Caco-2 (cell line): ENCODE measurements around the gene SFXN3. TPM values are rescaled to one million over a fixed set of nuclear protein-coding genes. Genes with fewer than 3 reads are reported as not detected.

ENCODE experiments used
- BruUV-seq: library from RNA; stranded (reverse); fragments of 400-500 nt; replicated peaks from 2 replicates; lab custom pipeline; 2021; lab: Mats Ljungman, UMichigan
- CTCF ChIA-PET: fragments of 300-600 bp; sonication (Branson Sonifier 250); formaldehyde crosslinking; loops from one replicate; lab custom pipeline; 2022; ENCODE audit warnings: antibody characterized with exemption; lab: Charles Lee
- POLR2A ChIA-PET: fragments of 300-600 bp; sonication (Branson Sonifier 250); formaldehyde crosslinking; loops from one replicate; lab custom pipeline; 2022; ENCODE audit warnings: antibody characterized with exemption; lab: Charles Lee
- DNase-seq, 2 experiments: peaks; one replicate each; pipeline versions ENCODE4 v3.0.0 to v3.0.0-alpha.2; 2020 to 2022
- H3K27me3 ChIP-seq: replicated peaks from 2 replicates; pipeline ENCODE4 v1.6.0; 2011; ENCODE audit warnings: low read length; ENCODE audit not compliant: control insufficient read depth, insufficient read depth
- H3K36me3 ChIP-seq: 2 replicates; pipeline ENCODE4 v1.5.1; 2011; ENCODE audit warnings: low read length; ENCODE audit not compliant: control insufficient read depth, insufficient read depth
- H3K4me1 ChIP-seq: fragments of 250-450 bp; sonication (Bioruptor Pico); 2 replicates; pipeline ENCODE4 v1.5.1; 2020; ENCODE audit warnings: mild to moderate bottlenecking
- H3K4me3 ChIP-seq: 2 replicates; pipeline ENCODE4 v1.5.1; 2011; ENCODE audit warnings: low read depth, mild to moderate bottlenecking, control low read depth, low read length
- H3K9me3 ChIP-seq: fragments of 250-450 bp; sonication (Bioruptor Pico); 2 replicates; pipeline ENCODE4 v1.5.1; 2020; ENCODE audit warnings: mild to moderate bottlenecking, moderate library complexity
- H3K27ac Mint-ChIP-seq: one replicate; pipeline ENCODE4 v1.8.0; 2022; ENCODE audit warnings: mixed read lengths; ENCODE audit not compliant: unreplicated experiment
- H3K27me3 Mint-ChIP-seq: one replicate; pipeline ENCODE4 v1.8.0; 2022; ENCODE audit warnings: mixed read lengths; ENCODE audit not compliant: insufficient read depth, unreplicated experiment
- H3K36me3 Mint-ChIP-seq: one replicate; pipeline ENCODE4 v1.8.0; 2022; ENCODE audit warnings: mild to moderate bottlenecking, mixed read lengths; ENCODE audit not compliant: insufficient read depth, unreplicated experiment
- H3K4me1 Mint-ChIP-seq: one replicate; pipeline ENCODE4 v1.8.0; 2022; ENCODE audit warnings: low read depth, mixed read lengths; ENCODE audit not compliant: unreplicated experiment
- H3K4me3 Mint-ChIP-seq: one replicate; pipeline ENCODE4 v1.8.0; 2022; ENCODE audit warnings: mild to moderate bottlenecking, moderate library complexity, mixed read lengths; ENCODE audit not compliant: unreplicated experiment
- H3K9me3 Mint-ChIP-seq: one replicate; pipeline ENCODE4 v1.8.0; 2022; ENCODE audit warnings: mixed read lengths; ENCODE audit not compliant: unreplicated experiment
- intact Hi-C: fragments of 100-400 bp; cut with micrococcal nuclease; formaldehyde crosslinking; loops from one replicate; pipeline ENCODE4 v1.10.0; 2022; ENCODE audit not compliant: unreplicated experiment
- total RNA-seq: library from RNA; stranded (reverse); gene quantifications from 2 replicates; pipeline ENCODE4 v1.2.3, GENCODE V29; 2022
- TF ChIP-seq, protein P1 (sequence below), 2 experiments: fragments of 200-600 bp in 1 of 2; IDR thresholded peaks; 1 replicate in 1 of 2; 2 replicates in 1 of 2; pipeline versions ENCODE4 v1.5.1 to v1.8.0; 2011 to 2022; ENCODE audit warnings: antibody characterized with exemption in 1 of 2, control low read depth in 1 of 2, inconsistent platforms in 1 of 2, low read depth in 1 of 2, low read length in 1 of 2, mild to moderate bottlenecking in 1 of 2, moderate library complexity in 1 of 2; ENCODE audit not compliant: insufficient read depth in 1 of 2, severe bottlenecking in 1 of 2, unreplicated experiment in 1 of 2

Gene SFXN3
- total RNA-seq, 1 experiment from 2014 or later: 23.4 TPM

DNA sequence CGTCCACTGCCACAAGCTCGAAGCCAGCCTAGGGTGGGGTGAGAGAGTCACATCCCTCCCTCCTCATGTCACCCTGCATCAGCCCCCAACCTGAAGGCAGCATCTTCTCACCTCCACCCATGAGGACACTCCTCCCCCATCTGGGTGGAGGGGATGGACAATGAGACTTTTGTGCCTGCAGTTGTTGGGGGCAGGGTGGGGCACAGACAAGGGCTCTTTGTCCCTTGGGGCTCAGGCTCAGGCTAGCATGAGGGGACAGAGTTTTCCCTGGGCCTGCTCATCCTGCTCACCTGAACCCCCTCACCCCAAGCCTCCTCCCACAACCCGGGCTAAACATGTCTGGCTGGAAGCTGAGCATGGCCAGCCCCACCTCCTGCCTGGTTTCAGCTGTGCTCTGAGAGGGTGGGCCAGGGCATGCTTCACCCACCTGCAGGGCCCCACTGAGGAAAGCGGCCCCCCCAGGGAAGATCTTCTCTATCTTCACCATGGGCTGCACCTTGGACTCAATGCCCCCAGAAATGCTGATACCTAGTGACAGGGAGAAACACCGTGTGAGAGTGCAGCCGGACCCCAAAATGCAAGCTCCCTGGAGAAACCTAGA lies 22.1 kb upstream of the SFXN3 start:
- no peak for DNase-seq
- Mint-ChIP-seq H3K4me3 (no peak overlapping the region), H3K4me1 (peaks cover 9% of the 10 kb centered on the region), H3K9me3 (no peaks in the 10 kb centered on the region), H3K27ac (no peak overlapping the region), H3K27me3 (no peaks in the 10 kb centered on the region), H3K36me3 (peaks cover 6% of the 10 kb centered on the region)
- BruUV-seq: no TSS peak
- TF ChIP-seq, protein P1, sequence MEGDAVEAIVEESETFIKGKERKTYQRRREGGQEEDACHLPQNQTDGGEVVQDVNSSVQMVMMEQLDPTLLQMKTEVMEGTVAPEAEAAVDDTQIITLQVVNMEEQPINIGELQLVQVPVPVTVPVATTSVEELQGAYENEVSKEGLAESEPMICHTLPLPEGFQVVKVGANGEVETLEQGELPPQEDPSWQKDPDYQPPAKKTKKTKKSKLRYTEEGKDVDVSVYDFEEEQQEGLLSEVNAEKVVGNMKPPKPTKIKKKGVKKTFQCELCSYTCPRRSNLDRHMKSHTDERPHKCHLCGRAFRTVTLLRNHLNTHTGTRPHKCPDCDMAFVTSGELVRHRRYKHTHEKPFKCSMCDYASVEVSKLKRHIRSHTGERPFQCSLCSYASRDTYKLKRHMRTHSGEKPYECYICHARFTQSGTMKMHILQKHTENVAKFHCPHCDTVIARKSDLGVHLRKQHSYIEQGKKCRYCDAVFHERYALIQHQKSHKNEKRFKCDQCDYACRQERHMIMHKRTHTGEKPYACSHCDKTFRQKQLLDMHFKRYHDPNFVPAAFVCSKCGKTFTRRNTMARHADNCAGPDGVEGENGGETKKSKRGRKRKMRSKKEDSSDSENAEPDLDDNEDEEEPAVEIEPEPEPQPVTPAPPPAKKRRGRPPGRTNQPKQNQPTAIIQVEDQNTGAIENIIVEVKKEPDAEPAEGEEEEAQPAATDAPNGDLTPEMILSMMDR (IDR thresholded peaks at IDR 0.05; ENCODE audit: insufficient read depth in 1 of 2, low read depth in 1 of 2, low read length in 1 of 2, severe bottlenecking in 1 of 2, unreplicated experiment in 1 of 2): no peak
- intact Hi-C loops: no loop called here
- H3K36me3 ChIP-seq: peaks cover 2% of the 10 kb centered on the region
- no peaks in the 10 kb centered on the region for H3K9me3 ChIP-seq
- ChIA-PET POLR2A (interaction anchor here (0.6 kb wide), 1 partner anchor 98 kb away, joined by 6 read pairs; no protein-coding TSS in a partner anchor), CTCF (no interaction called here)
- no peaks in the 10 kb centered on the region for H3K4me1 ChIP-seq
- H3K27me3 ChIP-seq: no peaks in the 10 kb centered on the region
- H3K4me3 ChIP-seq: no peak overlapping the region

DNA sequence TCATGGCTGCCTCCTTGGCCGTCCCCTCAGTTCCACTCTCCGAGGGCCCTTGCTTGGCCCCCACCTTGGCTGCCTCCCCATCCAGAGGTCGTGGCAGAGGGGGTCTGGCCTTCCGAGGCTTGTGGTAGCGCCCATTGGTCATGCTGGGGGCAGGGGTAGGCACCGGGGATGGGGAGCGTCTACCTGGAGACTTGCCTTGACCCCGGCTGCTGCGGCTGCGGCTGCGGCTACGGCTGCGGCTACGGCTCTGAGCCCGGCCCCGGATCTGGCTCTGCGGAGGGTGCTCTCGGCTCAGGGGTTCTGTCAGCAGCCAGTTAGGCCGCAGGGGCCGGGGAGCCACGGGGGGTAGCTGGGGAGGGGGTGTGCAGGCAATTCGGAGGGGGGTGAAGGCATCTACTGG lies 20.7 kb upstream of the SFXN3 start:
- peaks cover 15% of the 10 kb centered on the region for H3K4me1 Mint-ChIP-seq
- no peaks in the 10 kb centered on the region for H3K27me3 Mint-ChIP-seq
- no peaks in the 10 kb centered on the region for H3K9me3 Mint-ChIP-seq
- peak overlapping the region; percentile 45 for H3K27ac Mint-ChIP-seq
- Histone ChIP-seq H3K27me3 (no peaks in the 10 kb centered on the region), H3K4me1 (no peaks in the 10 kb centered on the region), H3K9me3 (no peaks in the 10 kb centered on the region), H3K36me3 (peaks cover 2% of the 10 kb centered on the region; the same call in 1 of the 2 replicates), H3K4me3 (no peak overlapping the region)
- ChIA-PET POLR2A (interaction anchor here (0.6 kb wide), 1 partner anchor 37 kb away, joined by 3 read pairs; no protein-coding TSS in a partner anchor), CTCF (interaction anchor here (2.2 kb wide), 1 partner anchor 13 kb away, joined by 40 read pairs; no protein-coding TSS in a partner anchor)
- intact Hi-C loops: loop anchor here (5.0 kb wide), 3 partner anchors 78 to 448 kb away; no protein-coding TSS in a partner anchor
- peaks cover 1% of the 10 kb centered on the region for H3K36me3 Mint-ChIP-seq
- no peak for DNase-seq
- TF ChIP-seq, protein P1 (IDR thresholded peaks at IDR 0.05; ENCODE audit: insufficient read depth in 1 of 2, low read depth in 1 of 2, low read length in 1 of 2, severe bottlenecking in 1 of 2, unreplicated experiment in 1 of 2): no peak
- H3K4me3 Mint-ChIP-seq: no peak overlapping the region
- BruUV-seq: no TSS peak

DNA sequence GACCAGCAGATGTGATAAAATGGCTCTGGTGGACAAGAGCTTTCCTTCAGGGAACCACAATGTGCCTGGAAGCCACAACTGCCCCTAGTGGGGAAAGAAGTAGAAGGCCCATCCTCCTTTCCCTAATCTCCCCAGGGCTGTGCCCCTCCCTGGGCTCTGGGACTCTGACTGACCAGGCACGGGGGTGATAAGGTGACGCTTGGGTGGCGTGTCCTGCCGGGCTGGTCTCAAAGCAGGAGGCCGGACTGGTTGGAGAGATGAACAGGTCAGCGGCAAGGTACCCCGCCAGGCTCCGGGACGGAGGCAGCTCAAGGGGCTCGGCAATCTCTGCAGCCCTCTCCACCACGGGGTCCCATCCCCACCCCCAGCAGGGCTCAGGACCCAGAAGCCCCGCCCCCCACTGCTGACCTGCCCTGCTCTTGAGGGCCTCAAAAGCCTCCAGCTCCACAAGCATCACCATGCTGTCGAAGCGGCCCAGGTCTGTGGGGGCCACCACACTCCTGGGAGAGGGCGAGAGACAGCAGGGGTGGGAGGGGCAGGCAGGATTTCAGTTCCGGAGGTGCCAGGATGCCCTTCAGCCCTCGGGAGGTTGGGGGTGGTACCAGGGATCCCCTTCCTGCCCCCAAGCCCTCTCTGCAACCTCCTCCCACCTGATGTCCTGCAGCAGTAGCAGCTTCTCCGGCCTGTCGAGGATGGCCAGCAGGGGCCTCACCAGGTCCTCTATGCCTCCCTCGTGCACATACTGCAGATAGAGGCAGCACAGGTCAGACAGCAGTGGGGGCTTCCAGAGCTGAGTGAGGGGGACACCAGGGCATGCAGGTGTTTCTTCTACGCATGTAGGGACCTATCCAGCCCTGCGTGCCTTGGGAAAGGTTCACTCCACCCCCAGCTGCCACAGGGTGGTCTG lies 19.3 kb upstream of the SFXN3 start:
- no TSS peak for BruUV-seq
- no peak overlapping the region for H3K27ac Mint-ChIP-seq
- TF ChIP-seq, protein P1 (IDR thresholded peaks at IDR 0.05; ENCODE audit: insufficient read depth in 1 of 2, low read depth in 1 of 2, low read length in 1 of 2, severe bottlenecking in 1 of 2, unreplicated experiment in 1 of 2): peak; percentile 45 to 60
- no peaks in the 10 kb centered on the region for H3K27me3 Mint-ChIP-seq
- no peaks in the 10 kb centered on the region for H3K9me3 Mint-ChIP-seq
- POLR2A ChIA-PET: no interaction called here
- CTCF ChIA-PET: interaction anchor here (0.6 to 2.2 kb wide), 13 partner anchors 9 to 477 kb away, joined by 3 to 40 read pairs (median 6); partner anchors contain the start of genes LZTS2, MRPL43, PDZD7 and SEMA4G
- H3K36me3 ChIP-seq: no peaks in the 10 kb centered on the region
- H3K4me3 ChIP-seq: no peak overlapping the region
- H3K4me1 ChIP-seq: no peaks in the 10 kb centered on the region
- no peaks in the 10 kb centered on the region for H3K36me3 Mint-ChIP-seq
- intact Hi-C loops: loop anchor here (5.0 kb wide), 3 partner anchors 79 to 449 kb away; no protein-coding TSS in a partner anchor
- peaks cover 15% of the 10 kb centered on the region for H3K4me1 Mint-ChIP-seq
- H3K27me3 ChIP-seq: no peaks in the 10 kb centered on the region
- H3K4me3 Mint-ChIP-seq: no peak overlapping the region
- DNase-seq: peak; percentile 68
- no peaks in the 10 kb centered on the region for H3K9me3 ChIP-seq
